ENCODE data around the gene CLDN14. TPM values are rescaled to one million over a fixed set of nuclear protein-coding genes. Genes with fewer than 3 reads are reported as not detected.
"Not testable (repeated sequence)": the region's sequence is repeated elsewhere in the genome, so short reads cannot be mapped to it uniquely, and the experiment has no call there.

CLDN14 gene
- total RNA-seq, 2 experiments from 2014 or later = not detected

DNA sequence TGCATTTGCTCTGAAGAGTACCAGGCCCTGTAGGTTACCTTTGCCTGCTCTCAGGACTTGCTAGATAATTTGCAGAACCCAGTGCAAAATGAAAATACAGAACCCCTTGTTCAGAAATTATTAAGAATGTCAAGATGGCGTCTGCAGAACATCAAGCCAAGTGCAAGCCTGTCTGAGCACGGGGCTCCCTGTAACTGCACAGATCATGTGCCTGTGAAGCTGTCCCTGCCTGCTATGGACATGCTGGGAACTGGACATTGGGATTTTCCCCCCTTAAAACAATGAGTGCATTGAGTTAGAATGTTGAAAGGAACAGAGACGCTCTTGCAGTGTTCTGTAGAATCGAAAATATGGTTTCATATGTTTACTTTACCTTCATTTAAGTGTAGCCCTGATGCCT, 2.9 kb downstream of the CLDN14 start:
- Histone ChIP-seq H3K27ac (ENCODE audit: low read depth in 1 of 2, low read length in 2 of 2) (no peak overlapping the region), H3K36me3 (ENCODE audit: insufficient read depth, low read length) (no peaks in the 10 kb centered on the region), H3K9me3 (ENCODE audit: control insufficient read depth in 1 of 2, insufficient read depth in 1 of 2, low read length in 2 of 2) (peaks cover 0 to 7% of the 10 kb centered on the region in 2 experiments), H3K4me3 (ENCODE audit: low read length) (no peak overlapping the region), H3K27me3 (ENCODE audit: control insufficient read depth in 1 of 2, insufficient read depth in 2 of 2, low read length in 2 of 2) (peaks cover 0 to 2% of the 10 kb centered on the region in 2 experiments), H3K4me1 (ENCODE audit: insufficient read depth, low read length) (no peaks in the 10 kb centered on the region)
- TF ChIP-seq CTCF (IDR thresholded peaks at IDR 0.05) = no peak
- intact Hi-C loops (cut with DNase I, micrococcal nuclease) = no loop called here
- no peaks in the 10 kb centered on the region for H3K36me3 Mint-ChIP-seq (ENCODE audit: low read depth)
- H3K27me3 Mint-ChIP-seq = peaks cover 4% of the 10 kb centered on the region
- H3K4me3 Mint-ChIP-seq = no peak overlapping the region
- no peaks in the 10 kb centered on the region for H3K9me3 Mint-ChIP-seq
- ATAC-seq (ENCODE audit: poor library complexity) (no peak), DNase-seq (no peak)
- ChIA-PET POLR2A (no interaction called here), CTCF (no interaction called here)
- no peak overlapping the region for H3K27ac Mint-ChIP-seq
- no peaks in the 10 kb centered on the region for H3K4me1 Mint-ChIP-seq (ENCODE audit: low read depth)

DNA sequence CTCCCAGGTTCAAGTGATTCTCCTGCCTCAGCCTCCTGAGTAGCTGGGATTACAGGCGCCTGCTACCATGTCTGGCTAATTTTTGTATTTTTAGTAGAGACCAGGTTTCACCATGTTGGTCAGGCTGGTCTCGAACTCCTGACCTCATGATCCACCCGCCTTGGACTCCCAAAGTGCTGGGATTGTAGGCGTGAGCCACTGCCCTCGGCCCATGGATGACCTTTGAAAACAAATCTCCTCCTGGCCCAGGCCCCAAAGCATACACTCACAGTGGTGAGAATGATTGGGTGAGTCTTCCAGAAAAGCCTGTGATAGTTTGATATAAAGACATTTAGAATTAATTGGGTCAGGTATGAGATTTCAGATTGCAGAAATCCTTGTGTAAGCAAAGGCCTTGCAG, 3.4 kb downstream of the CLDN14 start:
- H3K9me3 Mint-ChIP-seq; ATAC-seq (ENCODE audit: poor library complexity); H3K36me3 Mint-ChIP-seq (ENCODE audit: low read depth); H3K4me3 Mint-ChIP-seq; H3K4me1 Mint-ChIP-seq (ENCODE audit: low read depth); H3K4me1 ChIP-seq (ENCODE audit: insufficient read depth, low read length); CTCF ChIA-PET; H3K9me3 ChIP-seq (ENCODE audit: control insufficient read depth in 1 of 2, insufficient read depth in 1 of 2, low read length in 2 of 2); POLR2A ChIA-PET; H3K27ac ChIP-seq (ENCODE audit: low read depth in 1 of 2, low read length in 2 of 2); intact Hi-C loops (cut with DNase I, micrococcal nuclease); H3K27ac Mint-ChIP-seq; H3K36me3 ChIP-seq (ENCODE audit: insufficient read depth, low read length); H3K27me3 Mint-ChIP-seq; H3K4me3 ChIP-seq (ENCODE audit: low read length); DNase-seq; H3K27me3 ChIP-seq (ENCODE audit: control insufficient read depth in 1 of 2, insufficient read depth in 2 of 2, low read length in 2 of 2): not testable (repeated sequence)

DNA sequence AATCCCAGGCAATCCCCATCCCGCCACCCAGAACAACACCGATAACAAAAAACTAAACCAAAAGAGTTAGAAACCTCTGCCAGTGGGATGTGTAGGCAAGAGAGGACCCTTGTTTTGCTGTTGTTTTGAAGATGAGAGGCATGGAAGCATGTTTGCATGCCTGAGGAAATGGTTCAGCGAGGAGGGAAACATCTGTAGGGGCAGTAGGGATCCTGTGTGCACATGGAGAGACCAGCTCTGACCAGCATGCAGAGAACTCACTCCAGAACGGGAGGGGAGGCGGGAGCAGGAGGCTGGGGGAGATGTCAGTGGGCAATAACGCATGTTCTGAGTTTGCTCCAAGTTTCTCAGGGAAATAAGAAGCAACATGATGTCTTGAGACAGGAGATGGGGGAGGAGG, 5.3 kb downstream of the CLDN14 start:
- H3K4me1 Mint-ChIP-seq (ENCODE audit: low read depth) = no peaks in the 10 kb centered on the region
- no peak for DNase-seq
- H3K27me3 ChIP-seq (ENCODE audit: control insufficient read depth in 1 of 2, insufficient read depth in 2 of 2, low read length in 2 of 2) = peaks cover 0 to 2% of the 10 kb centered on the region in 2 experiments
- no peak overlapping the region for H3K27ac ChIP-seq (ENCODE audit: low read depth in 1 of 2, low read length in 2 of 2)
- no peaks in the 10 kb centered on the region for H3K36me3 ChIP-seq (ENCODE audit: insufficient read depth, low read length)
- ChIA-PET POLR2A (no interaction called here), CTCF (no interaction called here)
- no peak overlapping the region for H3K27ac Mint-ChIP-seq
- intact Hi-C loops (cut with DNase I, micrococcal nuclease) = no loop called here
- no peaks in the 10 kb centered on the region for H3K36me3 Mint-ChIP-seq (ENCODE audit: low read depth)
- H3K4me3 ChIP-seq (ENCODE audit: low read length) = no peak overlapping the region
- no peaks in the 10 kb centered on the region for H3K9me3 Mint-ChIP-seq
- TF ChIP-seq CTCF (IDR thresholded peaks at IDR 0.05) = no peak
- no peaks in the 10 kb centered on the region for H3K4me1 ChIP-seq (ENCODE audit: insufficient read depth, low read length)
- H3K9me3 ChIP-seq (ENCODE audit: control insufficient read depth in 1 of 2, insufficient read depth in 1 of 2, low read length in 2 of 2) = peaks cover 0 to 7% of the 10 kb centered on the region in 2 experiments
- H3K4me3 Mint-ChIP-seq = no peak overlapping the region
- peaks cover 4% of the 10 kb centered on the region for H3K27me3 Mint-ChIP-seq
- ATAC-seq (ENCODE audit: poor library complexity) = no peak

GRCh38 chr21:36473203-36473602, 6.7 kb downstream of the CLDN14 start:
- intact Hi-C loops (cut with DNase I, micrococcal nuclease) = no loop called here
- Mint-ChIP-seq H3K27ac (no peak overlapping the region), H3K36me3 (ENCODE audit: low read depth) (no peaks in the 10 kb centered on the region), H3K4me3 (no peak overlapping the region), H3K4me1 (ENCODE audit: low read depth) (no peaks in the 10 kb centered on the region), H3K27me3 (peaks cover 4% of the 10 kb centered on the region), H3K9me3 (no peaks in the 10 kb centered on the region)
- peaks cover 0 to 7% of the 10 kb centered on the region in 2 experiments for H3K9me3 ChIP-seq (ENCODE audit: control insufficient read depth in 1 of 2, insufficient read depth in 1 of 2, low read length in 2 of 2)
- no peak overlapping the region for H3K4me3 ChIP-seq (ENCODE audit: low read length)
- no peak overlapping the region for H3K27ac ChIP-seq (ENCODE audit: low read depth in 1 of 2, low read length in 2 of 2)
- no peak for TF ChIP-seq CTCF (IDR thresholded peaks at IDR 0.05)
- ATAC-seq (ENCODE audit: poor library complexity) = no peak
- no peaks in the 10 kb centered on the region for H3K36me3 ChIP-seq (ENCODE audit: insufficient read depth, low read length)
- no peak for DNase-seq
- POLR2A ChIA-PET = no interaction called here
- H3K27me3 ChIP-seq (ENCODE audit: control insufficient read depth in 1 of 2, insufficient read depth in 2 of 2, low read length in 2 of 2) = peaks cover 0 to 2% of the 10 kb centered on the region in 2 experiments
- CTCF ChIA-PET = no interaction called here
- no peaks in the 10 kb centered on the region for H3K4me1 ChIP-seq (ENCODE audit: insufficient read depth, low read length)

Measured in CD4-positive, alpha-beta T cell (primary cell).